HEK293 (cell line): ENCODE results near the gene THYN1.

Experiments
- EGR2 ChIP-seq: fragments of 450-650 bp; formaldehyde crosslinking; IDR thresholded peaks from 2 replicates; pipeline ENCODE4 v1.5.1; 2016; ENCODE audit warnings: low read depth, missing biosample characterization, missing genetic modification characterization
- GLI4 ChIP-seq: fragments of 450-650 bp; formaldehyde crosslinking; IDR thresholded peaks from 2 replicates; pipeline ENCODE4 v1.5.1; 2016; ENCODE audit warnings: missing biosample characterization, missing genetic modification characterization
- GLIS2 ChIP-seq: fragments of 450-650 bp; formaldehyde crosslinking; IDR thresholded peaks from 2 replicates; pipeline ENCODE4 v1.5.1; 2016; ENCODE audit warnings: missing biosample characterization, missing genetic modification characterization
- HOXD13 ChIP-seq: sonication (generic); formaldehyde crosslinking; IDR thresholded peaks from 2 replicates; pipeline ENCODE4 v1.8.0; 2022; ENCODE audit warnings: missing genetic modification reagents, borderline replicate concordance
- PRDM1 ChIP-seq: fragments of 450-650 bp; formaldehyde crosslinking; IDR thresholded peaks from 2 replicates; pipeline ENCODE4; 2016; ENCODE audit warnings: missing biosample characterization, missing genetic modification characterization
- SP2 ChIP-seq: fragments of 450-650 bp; formaldehyde crosslinking; IDR thresholded peaks from 2 replicates; pipeline ENCODE4 v1.5.1; 2016; ENCODE audit warnings: missing biosample characterization, missing genetic modification characterization
- SP3 ChIP-seq: fragments of 450-650 bp; formaldehyde crosslinking; IDR thresholded peaks from 2 replicates; pipeline ENCODE4 v1.5.1; 2016; ENCODE audit warnings: missing biosample characterization, missing genetic modification characterization
- ZBTB11 ChIP-seq: fragments of 450-650 bp; formaldehyde crosslinking; conservative IDR thresholded peaks from 2 replicates; pipeline ENCODE4 v1.5.1; 2016; ENCODE audit warnings: low read depth, missing biosample characterization, missing genetic modification characterization
- ZFP3 ChIP-seq: fragments of 450-650 bp; formaldehyde crosslinking; IDR thresholded peaks from 2 replicates; pipeline ENCODE4 v1.5.1; 2016; ENCODE audit warnings: low read depth, missing biosample characterization, missing genetic modification characterization
- ZNF112 ChIP-seq: fragments of 450-650 bp; formaldehyde crosslinking; IDR thresholded peaks from 2 replicates; pipeline ENCODE4 v1.5.0; 2017; ENCODE audit warnings: missing biosample characterization, missing genetic modification characterization
- ZNF114 ChIP-seq: fragments of 450-650 bp; formaldehyde crosslinking; IDR thresholded peaks from 2 replicates; pipeline ENCODE4 v1.5.0; 2017; ENCODE audit warnings: missing biosample characterization, missing genetic modification characterization
- ZNF16 ChIP-seq: fragments of 450-650 bp; formaldehyde crosslinking; IDR thresholded peaks from 2 replicates; pipeline ENCODE4 v1.5.1; 2016; ENCODE audit warnings: low read depth, missing biosample characterization, missing genetic modification characterization
- ZNF24 ChIP-seq: fragments of 450-650 bp; formaldehyde crosslinking; IDR thresholded peaks from 2 replicates; pipeline ENCODE4 v1.5.1; 2016; ENCODE audit warnings: missing biosample characterization, missing genetic modification characterization
- ZNF26 ChIP-seq: fragments of 450-650 bp; formaldehyde crosslinking; IDR thresholded peaks from 2 replicates; pipeline ENCODE4 v1.5.1; 2016; ENCODE audit warnings: missing biosample characterization, missing genetic modification characterization
- ZNF274 ChIP-seq, 2 experiments: fragments of 200-500 bp in 1 of 2; fragments of 450-650 bp in 1 of 2; sonication (Bioruptor generic) in 1 of 2; formaldehyde crosslinking in 1 of 2; IDR thresholded peaks; 2 replicates each; pipeline versions ENCODE4 v1.5.1 to v1.6.1; 2014 to 2016; ENCODE audit warnings: borderline replicate concordance in 1 of 2, inconsistent platforms in 1 of 2, low read length in 1 of 2, missing biosample characterization in 1 of 2, missing genetic modification characterization in 1 of 2
- ZNF311 ChIP-seq: fragments of 450-650 bp; formaldehyde crosslinking; IDR thresholded peaks from 2 replicates; pipeline ENCODE4 v1.5.1; 2017; ENCODE audit warnings: missing biosample characterization, missing genetic modification characterization, borderline replicate concordance
- ZNF37A ChIP-seq: fragments of 450-650 bp; IDR thresholded peaks from 2 replicates; pipeline ENCODE4 v1.5.1; 2018; ENCODE audit warnings: missing biosample characterization, missing genetic modification characterization
- ZNF404 ChIP-seq: fragments of 450-650 bp; formaldehyde crosslinking; IDR thresholded peaks from 2 replicates; pipeline ENCODE4 v1.5.1; 2017; ENCODE audit warnings: missing biosample characterization, missing genetic modification characterization
- ZNF416 ChIP-seq: fragments of 450-650 bp; formaldehyde crosslinking; IDR thresholded peaks from 2 replicates; pipeline ENCODE4 v1.5.1; 2016; ENCODE audit warnings: missing biosample characterization, missing genetic modification characterization
- ZNF510 ChIP-seq: fragments of 450-650 bp; formaldehyde crosslinking; IDR thresholded peaks from 2 replicates; pipeline ENCODE4 v1.5.1; 2018; ENCODE audit warnings: mild to moderate bottlenecking, missing genetic modification characterization, missing biosample characterization; ENCODE audit not compliant: insufficient replicate concordance
- ZNF518A ChIP-seq: fragments of 450-650 bp; formaldehyde crosslinking; conservative IDR thresholded peaks from 2 replicates; pipeline ENCODE4 v1.5.1; 2016; ENCODE audit warnings: low read depth, missing biosample characterization, missing genetic modification characterization
- ZNF529 ChIP-seq: fragments of 450-650 bp; formaldehyde crosslinking; IDR thresholded peaks from 2 replicates; pipeline ENCODE4 v1.5.1; 2017; ENCODE audit warnings: missing genetic modification characterization, missing biosample characterization; ENCODE audit not compliant: insufficient replicate concordance
- ZNF530 ChIP-seq: fragments of 450-650 bp; formaldehyde crosslinking; IDR thresholded peaks from 2 replicates; pipeline ENCODE4 v1.5.1; 2016; ENCODE audit warnings: low read depth, missing biosample characterization, missing genetic modification characterization
- ZNF549 ChIP-seq: fragments of 450-650 bp; IDR thresholded peaks from 2 replicates; pipeline ENCODE4 v1.5.1; 2018; ENCODE audit warnings: missing biosample characterization, missing genetic modification characterization, mild to moderate bottlenecking, inconsistent platforms, moderate library complexity
- ZNF560 ChIP-seq: fragments of 450-650 bp; formaldehyde crosslinking; IDR thresholded peaks from 2 replicates; pipeline ENCODE4 v1.5.1; 2017; ENCODE audit warnings: missing biosample characterization, missing genetic modification characterization, borderline replicate concordance
- ZNF561 ChIP-seq: fragments of 450-650 bp; IDR thresholded peaks from 2 replicates; pipeline ENCODE4 v1.5.1; 2018; ENCODE audit warnings: missing biosample characterization, missing genetic modification characterization, borderline replicate concordance
- ZNF664 ChIP-seq: fragments of 450-650 bp; formaldehyde crosslinking; IDR thresholded peaks from 2 replicates; pipeline ENCODE4 v1.5.1; 2016; ENCODE audit warnings: missing biosample characterization, missing genetic modification characterization
- ZNF76 ChIP-seq: fragments of 450-650 bp; formaldehyde crosslinking; IDR thresholded peaks from 2 replicates; pipeline ENCODE4; 2016; ENCODE audit warnings: low read depth, missing biosample characterization, missing genetic modification characterization, borderline replicate concordance
- ZNF830 ChIP-seq: fragments of 450-650 bp; IDR thresholded peaks from 2 replicates; pipeline ENCODE4 v1.5.0; 2018; ENCODE audit warnings: missing biosample characterization, missing genetic modification characterization, low read depth, mild to moderate bottlenecking, moderate library complexity
- ZSCAN23 ChIP-seq: fragments of 450-650 bp; formaldehyde crosslinking; IDR thresholded peaks from 2 replicates; pipeline ENCODE4 v1.5.1; 2016; ENCODE audit warnings: missing biosample characterization, missing genetic modification characterization

The THYN1 gene

GRCh38 chr11:134253188-134253993 is at the start of gene THYN1, which contains the start of gene ACAD8 (continued):
- peak; percentile 81; the same call in 1 of the 2 replicates for TF ChIP-seq EGR2 (tag by site-specific recombination)
- TF ChIP-seq SP2 (tag by site-specific recombination), result peak; percentile 72
- TF ChIP-seq PRDM1, result no peak
- no peak for TF ChIP-seq ZNF549 (tag by site-specific recombination)
- TF ChIP-seq ZNF311 (tag by site-specific recombination), result no peak
- no peak for TF ChIP-seq GLI4 (tag by site-specific recombination)
- TF ChIP-seq ZNF529 (tag by site-specific recombination), result no peak
- no peak for TF ChIP-seq ZNF518A (tag by site-specific recombination)
- TF ChIP-seq GLIS2 (tag by site-specific recombination), result peak; percentile 88
- TF ChIP-seq ZSCAN23 (tag by site-specific recombination), result no peak
- TF ChIP-seq ZNF16 (tag by site-specific recombination), result no peak
- TF ChIP-seq ZNF830, result no peak
- no peak for TF ChIP-seq ZNF112 (tag by site-specific recombination)
- peak; percentile 73; the same call in 1 of the 2 replicates for TF ChIP-seq ZBTB11 (tag by site-specific recombination)
- no peak for TF ChIP-seq ZNF26 (tag by site-specific recombination)
- no peak for TF ChIP-seq ZFP3 (tag by site-specific recombination)
- no peak for TF ChIP-seq ZNF560 (tag by site-specific recombination)
- no peak for TF ChIP-seq ZNF561 (tag by site-specific recombination)
- TF ChIP-seq ZNF530 (tag by site-specific recombination), result no peak
- TF ChIP-seq ZNF24, result no peak
- peak; percentile 89 for TF ChIP-seq SP3 (tag by site-specific recombination)
- TF ChIP-seq HOXD13 (CRISPR knock-in tag), result no peak
- TF ChIP-seq ZNF510, result no peak
- TF ChIP-seq ZNF664, result 0 out of 2 replicates have a peak, but pooled peaks have one; percentile 1
- TF ChIP-seq ZNF404 (tag by site-specific recombination), result no peak
- no peak for TF ChIP-seq ZNF416 (tag by site-specific recombination)
- no peak for TF ChIP-seq ZNF37A (tag by site-specific recombination)
- no peak for TF ChIP-seq ZNF274 (IDR thresholded peaks at IDR 0.05; ENCODE audit: low read length)
- TF ChIP-seq ZNF274 (tag by site-specific recombination; IDR thresholded peaks at IDR 0.05; ENCODE audit: borderline replicate concordance), result no peak
- TF ChIP-seq ZNF76 (tag by site-specific recombination), result peak; percentile 97
- no peak for TF ChIP-seq ZNF114 (tag by site-specific recombination)
